Right lobe of liver (tissue), 4 donors: ENCODE data around the gene FAM174C.

Experiments used
- CTCF ChIP-seq, 4 donors: fragments of 200-600 bp in 3 of 4; fragments of 450-650 bp in 1 of 4; IDR thresholded peaks; one replicate each; pipeline versions ENCODE4 v1.5.1 to v1.8.0; 2016 to 2022; ENCODE audit warnings: antibody characterized with exemption in 4 of 4, mild to moderate bottlenecking in 2 of 4
- POLR2A ChIP-seq: fragments of 450-650 bp; IDR thresholded peaks from one replicate; pipeline ENCODE4 v1.6.1; 2017; ENCODE audit warnings: antibody characterized with exemption, mild to moderate bottlenecking
- donor health status: DM: no; HTN: no; CAD: no.
- donor health status: DM: no; HTN: no; CAD: no.
- donor health status: DM: no; HTN: yes; CAD: no.

- no peak for TF ChIP-seq CTCF (IDR thresholded peaks at IDR 0.05)
- no peak for TF ChIP-seq POLR2A
Observed at GRCh38 chr19:1299801-1300200, 24.5 kb downstream of the FAM174C start.
